Purkinje cell (primary cell): ENCODE data around the gene HYI. TPM values are rescaled to one million over a fixed set of nuclear protein-coding genes. Genes with fewer than 3 reads are reported as not detected.

ENCODE experiments used
- polyA plus RNA-seq: library from polyadenylated mRNA; unstranded; fragments of >200 nt; fragmentation: Nextera tagmentation; gene quantifications from 2 replicates; pipeline ENCODE4 v1.2.1, GENCODE V29; 2014

HYI gene
- polyA plus RNA-seq, result 0.87 and 8.2 TPM in 2 replicates

GRCh38 chr1:43453442-43454269 is at the start of gene HYI:
HYI (minus strand) TSS chr1:43453931; CDS start chr1:43453793, 138 bp downstream.

Other genes starting within 250 kb of the HYI start
- 0.27 TPM in 2 replicates for gene TMEM125, start 183.9 kb downstream of the HYI start, polyA plus RNA-seq
- not detected in 2 replicates for gene C1orf210, start 168.3 kb downstream of the HYI start, polyA plus RNA-seq
- gene TIE1, start 152.9 kb downstream of the HYI start, polyA plus RNA-seq, result not detected in 2 replicates
- gene MPL, start 116.1 kb downstream of the HYI start, polyA plus RNA-seq, result not detected in 2 replicates
- not detected in 2 replicates for gene CDC20, start 95.0 kb downstream of the HYI start, polyA plus RNA-seq
- 0.49 and 0.86 TPM in 2 replicates for gene ELOVL1, start 85.9 kb downstream of the HYI start, polyA plus RNA-seq
- 67.9 and 79.7 TPM in 2 replicates for gene MED8, start 64.1 kb downstream of the HYI start, polyA plus RNA-seq
- 2.3 and 4.5 TPM in 2 replicates for gene SZT2, start 64.0 kb downstream of the HYI start, polyA plus RNA-seq
- 2.9 and 6.2 TPM in 2 replicates for gene PTPRF, start 77.0 kb upstream of the HYI start, polyA plus RNA-seq
- 5.1 and 7.2 TPM in 2 replicates for gene KDM4A, start 196.2 kb upstream of the HYI start, polyA plus RNA-seq